Measurements from ENCODE around the gene GJA5. TPM values are rescaled to one million over a fixed set of nuclear protein-coding genes. Genes with fewer than 3 reads are reported as not detected.
A peak's percentile ranks its signal among the peaks of the same experiment; 100 is the strongest.

GJA5 gene
- total RNA-seq, 4 donors from 2014 or later = 14.2 to 63.2 (median 39.6) TPM

DNA sequence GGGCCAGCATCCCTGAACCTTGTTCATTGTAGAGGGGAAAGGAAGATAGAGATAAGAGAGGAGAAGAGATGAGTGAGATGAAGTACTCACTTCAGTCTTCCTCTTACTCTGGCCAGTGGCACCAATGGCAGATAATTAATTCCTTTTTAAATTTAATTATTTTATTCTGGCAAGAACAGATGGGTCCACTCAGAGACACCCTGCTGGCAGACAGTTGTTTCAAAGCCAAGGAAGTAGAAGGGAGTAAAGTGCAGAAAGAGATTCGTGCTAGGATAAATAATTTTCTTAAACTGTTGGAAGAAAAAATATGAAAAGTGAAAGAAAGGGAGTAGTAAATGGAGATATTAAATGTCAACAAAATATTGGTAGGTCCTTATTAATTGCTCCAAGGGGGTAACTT is 7.7 kb upstream of the GJA5 start:
- no peak for DNase-seq (ENCODE audit: low spot score)
- TF ChIP-seq, protein P1, sequence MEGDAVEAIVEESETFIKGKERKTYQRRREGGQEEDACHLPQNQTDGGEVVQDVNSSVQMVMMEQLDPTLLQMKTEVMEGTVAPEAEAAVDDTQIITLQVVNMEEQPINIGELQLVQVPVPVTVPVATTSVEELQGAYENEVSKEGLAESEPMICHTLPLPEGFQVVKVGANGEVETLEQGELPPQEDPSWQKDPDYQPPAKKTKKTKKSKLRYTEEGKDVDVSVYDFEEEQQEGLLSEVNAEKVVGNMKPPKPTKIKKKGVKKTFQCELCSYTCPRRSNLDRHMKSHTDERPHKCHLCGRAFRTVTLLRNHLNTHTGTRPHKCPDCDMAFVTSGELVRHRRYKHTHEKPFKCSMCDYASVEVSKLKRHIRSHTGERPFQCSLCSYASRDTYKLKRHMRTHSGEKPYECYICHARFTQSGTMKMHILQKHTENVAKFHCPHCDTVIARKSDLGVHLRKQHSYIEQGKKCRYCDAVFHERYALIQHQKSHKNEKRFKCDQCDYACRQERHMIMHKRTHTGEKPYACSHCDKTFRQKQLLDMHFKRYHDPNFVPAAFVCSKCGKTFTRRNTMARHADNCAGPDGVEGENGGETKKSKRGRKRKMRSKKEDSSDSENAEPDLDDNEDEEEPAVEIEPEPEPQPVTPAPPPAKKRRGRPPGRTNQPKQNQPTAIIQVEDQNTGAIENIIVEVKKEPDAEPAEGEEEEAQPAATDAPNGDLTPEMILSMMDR (IDR thresholded peaks at IDR 0.05) = no peak
- no peak for ATAC-seq (ENCODE audit: low FRiP score)

DNA sequence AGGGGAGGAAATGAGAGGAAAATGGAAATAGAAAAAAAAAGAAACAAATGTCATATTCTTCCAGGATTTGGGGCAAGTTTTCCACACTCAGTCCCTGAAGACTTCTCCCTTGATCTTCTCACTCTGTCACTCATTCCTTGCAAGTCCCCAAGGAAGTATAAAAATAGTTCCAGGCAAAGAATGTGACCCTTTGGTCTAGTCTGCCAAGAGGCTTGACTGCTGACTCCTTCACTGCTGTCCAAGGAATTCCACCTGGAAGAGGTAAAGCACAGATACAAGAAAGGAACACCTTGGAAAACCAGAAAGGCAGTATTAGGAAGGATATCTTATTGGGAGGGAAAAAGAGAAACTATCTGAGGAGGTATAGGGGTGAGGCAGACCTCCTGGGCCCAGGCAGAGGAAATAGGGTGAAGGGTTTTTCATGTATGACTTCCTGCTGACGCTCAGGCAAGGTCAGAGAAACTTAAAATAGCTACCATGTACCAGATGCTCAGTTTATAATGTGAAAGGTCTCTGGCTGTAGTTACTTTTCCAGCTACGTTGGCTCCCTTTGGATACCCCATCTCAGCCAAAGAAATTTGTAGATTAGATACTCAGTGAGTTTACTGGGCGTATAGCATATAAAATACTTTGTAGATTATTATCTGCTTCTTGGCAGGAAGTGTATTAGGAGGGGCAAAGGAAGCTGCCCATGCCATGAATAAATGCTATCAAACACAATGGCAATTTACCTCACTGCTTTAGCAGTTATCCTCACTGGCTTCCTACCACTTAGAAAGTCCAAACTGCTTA is 2.0 kb upstream of the GJA5 start:
- TF ChIP-seq, protein P1 (IDR thresholded peaks at IDR 0.05) = no peak
- DNase-seq (ENCODE audit: low spot score) (no peak), ATAC-seq (ENCODE audit: low FRiP score) (no peak)

DNA sequence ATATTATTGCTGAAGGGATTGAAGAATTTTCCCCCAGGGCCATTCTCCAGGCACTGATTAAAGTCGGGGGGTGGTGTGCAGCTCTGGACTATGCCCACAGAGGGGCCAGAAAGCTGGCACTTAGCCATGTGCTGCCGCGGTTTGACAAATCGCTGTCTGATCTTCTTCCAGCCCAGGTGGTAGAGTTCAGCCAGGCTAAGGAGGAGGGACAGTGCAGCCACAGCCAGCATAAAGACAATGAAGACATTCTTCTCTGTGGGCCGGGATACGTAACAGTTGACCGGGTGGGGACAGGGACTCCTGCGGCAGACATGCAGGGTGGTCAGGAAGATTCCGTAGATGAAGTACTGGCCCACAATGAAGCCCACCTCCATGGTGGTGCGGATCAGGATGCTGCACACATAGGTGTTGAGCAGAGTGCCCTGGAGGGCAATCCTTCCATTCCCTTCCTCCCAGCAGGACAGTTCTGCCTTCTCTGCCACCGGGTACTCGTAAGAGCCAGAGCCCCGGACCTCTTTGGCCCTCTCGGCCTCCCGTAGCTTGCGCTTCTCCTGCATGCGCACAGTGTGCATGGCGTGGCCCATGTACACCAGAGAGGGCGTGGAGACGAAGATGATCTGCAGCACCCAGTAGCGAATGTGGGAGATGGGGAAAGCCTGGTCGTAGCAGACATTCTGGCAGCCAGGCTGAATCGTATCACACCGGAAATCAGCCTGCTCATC is 1.9 kb downstream of the GJA5 start:
- ATAC-seq (ENCODE audit: low FRiP score) (no peak), DNase-seq (ENCODE audit: low spot score) (no peak)
- TF ChIP-seq, protein P1 (IDR thresholded peaks at IDR 0.05) = no peak

DNA sequence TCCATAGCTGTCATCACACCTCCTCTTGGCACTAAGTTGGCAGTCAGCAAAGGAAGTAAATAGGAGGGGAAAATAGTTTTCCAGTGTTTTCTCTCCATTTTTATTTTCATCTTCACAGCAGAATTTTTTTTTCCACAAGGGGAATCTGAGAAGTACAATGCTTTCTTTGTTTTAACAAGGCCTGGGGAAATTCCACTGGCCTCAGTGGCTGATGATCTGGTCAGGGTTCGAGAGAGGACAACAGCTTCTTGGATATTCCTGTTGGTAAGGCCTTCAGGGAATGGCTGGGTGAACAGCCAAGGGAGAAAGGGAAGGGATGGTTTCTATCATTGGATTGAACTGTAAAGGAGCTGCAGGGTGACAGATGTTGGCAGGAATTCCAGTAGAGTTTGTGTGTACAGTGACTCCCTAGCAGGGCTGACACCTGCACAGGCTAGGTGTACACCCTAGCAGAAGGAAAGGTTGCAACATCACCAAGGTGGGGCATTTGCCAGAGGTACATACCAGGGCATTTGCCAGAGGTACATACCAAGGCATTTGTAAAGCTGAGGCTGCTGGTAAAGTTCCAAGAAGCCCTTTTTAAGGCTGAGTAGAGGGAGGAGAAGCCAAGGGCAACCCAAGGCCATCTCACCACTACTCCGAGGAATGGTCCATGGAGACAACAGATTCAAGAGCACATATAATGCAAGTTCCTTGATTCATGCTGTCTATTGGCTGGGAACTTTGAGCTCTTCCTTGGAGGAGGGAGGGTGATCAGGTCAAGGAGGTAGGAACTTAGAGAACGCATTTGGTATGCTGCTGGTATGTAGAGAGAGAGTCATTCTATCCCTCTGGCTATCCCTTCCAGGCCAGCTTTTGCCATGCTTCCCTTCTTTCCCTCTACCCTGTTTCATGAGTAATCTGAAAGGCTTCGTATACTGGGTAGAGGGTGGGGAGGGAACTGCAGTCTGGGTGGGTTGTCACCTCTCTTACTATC is 3.1 kb downstream of the GJA5 start:
- DNase-seq (ENCODE audit: low spot score) (no peak), ATAC-seq (ENCODE audit: low FRiP score) (peak; percentile 24)
- TF ChIP-seq, protein P1 (IDR thresholded peaks at IDR 0.05) = no peak

DNA sequence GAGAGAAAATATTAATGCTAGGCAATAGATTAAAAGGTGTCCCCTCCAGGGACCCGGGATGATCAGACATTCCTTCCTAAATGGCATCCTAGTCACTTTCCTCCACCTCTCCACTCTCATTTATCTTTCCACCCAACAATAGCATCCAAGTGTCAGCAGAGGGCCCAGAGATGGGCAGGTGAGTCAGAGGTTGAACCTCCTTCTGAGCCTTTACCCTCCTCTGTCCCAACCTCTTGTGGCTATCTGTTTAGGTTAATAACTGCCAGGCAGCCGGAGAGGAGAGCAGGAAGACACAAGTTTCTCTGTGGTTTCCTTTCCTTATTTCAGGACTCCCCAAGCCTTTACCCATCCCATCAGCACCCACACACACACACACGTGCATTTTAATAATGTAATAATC is 4.1 kb downstream of the GJA5 start:
- DNase-seq (ENCODE audit: low spot score) (no peak), ATAC-seq (ENCODE audit: low FRiP score) (no peak)
- TF ChIP-seq, protein P1 (IDR thresholded peaks at IDR 0.05) = no peak

DNA sequence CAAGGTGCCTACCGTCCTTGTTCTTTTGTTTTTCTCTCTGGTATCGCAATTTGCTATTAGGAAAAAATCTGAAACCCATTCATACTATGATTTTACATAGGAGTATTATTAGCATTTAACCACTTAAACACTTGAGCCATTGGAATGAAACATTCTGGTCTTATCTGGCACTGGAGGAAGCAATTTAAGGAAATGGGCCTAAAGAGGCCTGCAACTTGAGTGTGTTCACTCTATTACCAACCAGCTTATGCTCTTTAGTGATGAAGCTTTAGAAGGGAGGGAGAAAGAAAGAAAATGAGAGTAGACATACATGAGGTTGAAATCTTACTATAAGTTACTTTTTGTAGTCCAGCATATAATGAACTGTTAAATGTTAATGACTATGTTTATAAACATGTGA is 5.7 kb downstream of the GJA5 start:
- no peak for ATAC-seq (ENCODE audit: low FRiP score)

More for the DNA sequence above, 5.7 kb downstream of the GJA5 start:
- DNase-seq (ENCODE audit: low spot score) = no peak
- TF ChIP-seq, protein P1 (IDR thresholded peaks at IDR 0.05) = no peak

Data from omental fat pad (tissue), 4 donors.